SK-N-SH treated with all-trans-retinoic acid at 6 μM for 48 hours (cell line): ENCODE data around the gene GRID1.

Experiments
- BACH2 ChIP-seq: fragments of 250-450 bp; sonication (Bioruptor Pico); IDR thresholded peaks from 2 replicates; pipeline ENCODE4 v1.9.0; 2021; ENCODE audit warnings: mild to moderate bottlenecking, borderline replicate concordance
- RARB ChIP-seq: fragments of 250-450 bp; sonication (Bioruptor Pico); IDR thresholded peaks from 2 replicates; pipeline ENCODE4 v1.8.0; 2021; ENCODE audit warnings: mild to moderate bottlenecking, moderate library complexity
- SNAI2 ChIP-seq: fragments of 250-450 bp; sonication (Bioruptor Pico); IDR thresholded peaks from 2 replicates; pipeline ENCODE4 v1.5.0; 2020; ENCODE audit warnings: mild to moderate bottlenecking, moderate library complexity
- TF ChIP-seq, protein P1 (sequence below): fragments of 250-450 bp; sonication (Bioruptor Pico); IDR thresholded peaks from 2 replicates; pipeline ENCODE4 v1.8.0; 2021; ENCODE audit warnings: low read depth, mild to moderate bottlenecking, moderate library complexity, borderline replicate concordance
- TF ChIP-seq, protein P2 (sequence below): fragments of 250-450 bp; sonication (Bioruptor Pico); IDR thresholded peaks from 2 replicates; pipeline ENCODE4 v1.5.1; 2021; ENCODE audit warnings: mild to moderate bottlenecking, moderate library complexity

DNA sequence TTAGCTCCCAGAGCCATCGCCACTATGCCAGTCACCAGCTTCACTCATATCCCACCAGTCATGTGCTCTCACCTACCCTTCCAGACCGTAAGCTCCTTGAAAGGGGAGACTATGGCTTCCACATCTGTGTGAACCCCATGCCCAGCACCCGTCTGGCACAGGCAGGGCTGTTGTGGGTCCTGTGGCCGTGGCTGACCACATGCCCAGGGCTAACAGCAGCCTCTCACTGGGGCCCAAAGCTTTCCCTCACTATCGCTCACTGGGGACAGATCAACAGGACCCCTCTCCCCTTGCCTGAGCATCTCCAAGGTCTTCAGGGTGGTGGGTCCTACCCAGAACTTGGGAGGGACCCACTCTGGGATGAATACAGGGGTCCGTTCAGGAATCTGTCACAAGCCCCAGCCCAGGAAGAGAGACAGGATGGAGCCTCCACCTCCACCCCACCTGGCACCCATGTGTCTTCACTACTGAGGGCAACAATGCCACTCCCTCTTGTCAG is 303.9 kb downstream of the GRID1 start:
- no peak for TF ChIP-seq SNAI2 (CRISPR knock-in tag)
- TF ChIP-seq RARB (CRISPR knock-in tag): no peak
- TF ChIP-seq BACH2 (CRISPR knock-in tag): no peak
- TF ChIP-seq, protein P1, sequence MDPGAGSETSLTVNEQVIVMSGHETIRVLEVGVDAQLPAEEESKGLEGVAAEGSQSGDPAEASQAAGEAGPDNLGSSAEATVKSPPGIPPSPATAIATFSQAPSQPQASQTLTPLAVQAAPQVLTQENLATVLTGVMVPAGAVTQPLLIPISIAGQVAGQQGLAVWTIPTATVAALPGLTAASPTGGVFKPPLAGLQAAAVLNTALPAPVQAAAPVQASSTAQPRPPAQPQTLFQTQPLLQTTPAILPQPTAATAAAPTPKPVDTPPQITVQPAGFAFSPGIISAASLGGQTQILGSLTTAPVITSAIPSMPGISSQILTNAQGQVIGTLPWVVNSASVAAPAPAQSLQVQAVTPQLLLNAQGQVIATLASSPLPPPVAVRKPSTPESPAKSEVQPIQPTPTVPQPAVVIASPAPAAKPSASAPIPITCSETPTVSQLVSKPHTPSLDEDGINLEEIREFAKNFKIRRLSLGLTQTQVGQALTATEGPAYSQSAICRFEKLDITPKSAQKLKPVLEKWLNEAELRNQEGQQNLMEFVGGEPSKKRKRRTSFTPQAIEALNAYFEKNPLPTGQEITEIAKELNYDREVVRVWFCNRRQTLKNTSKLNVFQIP (CRISPR knock-in tag): no peak
- TF ChIP-seq, protein P2, sequence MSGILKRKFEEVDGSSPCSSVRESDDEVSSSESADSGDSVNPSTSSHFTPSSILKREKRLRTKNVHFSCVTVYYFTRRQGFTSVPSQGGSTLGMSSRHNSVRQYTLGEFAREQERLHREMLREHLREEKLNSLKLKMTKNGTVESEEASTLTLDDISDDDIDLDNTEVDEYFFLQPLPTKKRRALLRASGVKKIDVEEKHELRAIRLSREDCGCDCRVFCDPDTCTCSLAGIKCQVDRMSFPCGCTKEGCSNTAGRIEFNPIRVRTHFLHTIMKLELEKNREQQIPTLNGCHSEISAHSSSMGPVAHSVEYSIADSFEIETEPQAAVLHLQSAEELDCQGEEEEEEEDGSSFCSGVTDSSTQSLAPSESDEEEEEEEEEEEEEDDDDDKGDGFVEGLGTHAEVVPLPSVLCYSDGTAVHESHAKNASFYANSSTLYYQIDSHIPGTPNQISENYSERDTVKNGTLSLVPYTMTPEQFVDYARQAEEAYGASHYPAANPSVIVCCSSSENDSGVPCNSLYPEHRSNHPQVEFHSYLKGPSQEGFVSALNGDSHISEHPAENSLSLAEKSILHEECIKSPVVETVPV: no peak
